ENCODE measurements around the gene NUDCD3.

DNA sequence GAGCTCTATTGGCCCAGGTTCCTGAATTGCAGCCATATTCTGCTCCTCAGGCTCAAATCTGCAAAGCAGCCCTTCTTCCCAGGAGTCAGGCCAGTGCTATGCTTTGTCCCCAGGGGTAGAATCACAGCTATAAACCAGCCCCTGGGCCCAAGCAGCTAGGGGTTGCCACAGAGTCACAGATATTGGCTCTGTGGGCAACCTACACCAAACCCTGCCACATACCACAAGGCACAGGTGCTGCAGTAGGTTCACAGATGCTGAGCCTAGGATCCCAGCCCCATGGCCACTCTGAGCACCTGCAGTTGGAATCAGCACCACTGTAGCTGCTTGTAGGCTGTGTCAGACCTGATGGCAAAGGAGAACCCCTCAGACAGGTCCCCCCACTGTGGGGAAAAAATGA is 122.0 kb downstream of the NUDCD3 start:
- TF ChIP-seq, protein P1, sequence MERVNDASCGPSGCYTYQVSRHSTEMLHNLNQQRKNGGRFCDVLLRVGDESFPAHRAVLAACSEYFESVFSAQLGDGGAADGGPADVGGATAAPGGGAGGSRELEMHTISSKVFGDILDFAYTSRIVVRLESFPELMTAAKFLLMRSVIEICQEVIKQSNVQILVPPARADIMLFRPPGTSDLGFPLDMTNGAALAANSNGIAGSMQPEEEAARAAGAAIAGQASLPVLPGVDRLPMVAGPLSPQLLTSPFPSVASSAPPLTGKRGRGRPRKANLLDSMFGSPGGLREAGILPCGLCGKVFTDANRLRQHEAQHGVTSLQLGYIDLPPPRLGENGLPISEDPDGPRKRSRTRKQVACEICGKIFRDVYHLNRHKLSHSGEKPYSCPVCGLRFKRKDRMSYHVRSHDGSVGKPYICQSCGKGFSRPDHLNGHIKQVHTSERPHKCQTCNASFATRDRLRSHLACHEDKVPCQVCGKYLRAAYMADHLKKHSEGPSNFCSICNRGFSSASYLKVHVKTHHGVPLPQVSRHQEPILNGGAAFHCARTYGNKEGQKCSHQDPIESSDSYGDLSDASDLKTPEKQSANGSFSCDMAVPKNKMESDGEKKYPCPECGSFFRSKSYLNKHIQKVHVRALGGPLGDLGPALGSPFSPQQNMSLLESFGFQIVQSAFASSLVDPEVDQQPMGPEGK (CRISPR knock-in tag; IDR thresholded peaks at IDR 0.05; ENCODE audit: borderline replicate concordance): no peak
- no peak for TF ChIP-seq ZFP30 (CRISPR knock-in tag; IDR thresholded peaks at IDR 0.05)
- no peak for TF ChIP-seq ZNF8 (CRISPR knock-in tag; IDR thresholded peaks at IDR 0.05)
- TF ChIP-seq TOX (CRISPR knock-in tag; IDR thresholded peaks at IDR 0.05; ENCODE audit: borderline replicate concordance): no peak

Measured in SK-N-SH treated with all-trans-retinoic acid at 6 μM for 48 hours (cell line).